ENCODE measurements around the gene ANGPT4. TPM values are rescaled to one million over a fixed set of nuclear protein-coding genes. Genes with fewer than 3 reads are reported as not detected.

ANGPT4 gene
- total and polyA plus RNA-seq, 2 of the 13 experiments (the other 11 are each of a cell fraction or from before 2014, with no cell fraction given): not detected

GRCh38 chr20:840858-841567, 75.1 kb downstream of the ANGPT4 start (continued):
- TF ChIP-seq NFKB2 (CRISPR knock-in tag; IDR thresholded peaks at IDR 0.05; ENCODE audit: borderline replicate concordance) (peak; percentile 74; the same call in 1 of the 2 replicates), ZNF337 (CRISPR knock-in tag; IDR thresholded peaks at IDR 0.05; ENCODE audit: borderline replicate concordance, low read depth) (no peak), ZNF652 (CRISPR knock-in tag; IDR thresholded peaks at IDR 0.05; ENCODE audit: borderline replicate concordance, low read depth) (no peak), ZNF205 (CRISPR knock-in tag; IDR thresholded peaks at IDR 0.05) (0 out of 2 replicates have a peak, but pooled peaks have one; percentile 52), NR2F1 (CRISPR knock-in tag; IDR thresholded peaks at IDR 0.05) (no peak)

GRCh38 chr20:840503-840857, 75.7 kb downstream of the ANGPT4 start:
- H3K27ac ChIP-seq (ENCODE audit: extremely low read length, insufficient read depth, low read length): no peak overlapping the region
- no peaks in the 10 kb centered on the region for H3K79me2 ChIP-seq (ENCODE audit: insufficient read depth, low read length)
- no TSS peak for BruUV-seq (replicated peaks)
- no peaks in the 10 kb centered on the region for H3K27me3 ChIP-seq (ENCODE audit: control insufficient read depth in 1 of 2, insufficient read depth in 2 of 2, low read length in 2 of 2)
- FAIRE-seq (no peak), DNase-seq (ENCODE audit: low spot score) (no peak), ATAC-seq (no peak)
- in situ Hi-C loops (cut with HindIII; ENCODE audit: extremely low pct_ligation_motif_present, low pct_unique_long_range_greater_than_20kb): no loop called here
- no peaks in the 10 kb centered on the region for H4K20me1 ChIP-seq (ENCODE audit: insufficient read depth, low read length)
- CTCF ChIA-PET (ENCODE audit: low intra/inter-chr PET ratio, low total read pairs): no interaction called here
- H3K4me3 ChIP-seq (replicated peaks in 1 of 3; ENCODE audit: insufficient read depth in 1 of 3, low read depth in 2 of 3, low read length in 3 of 3): peak overlapping the region in 1 of 3 experiments; percentile 79; a peak in 1 of 6 replicates
- H3K36me3 ChIP-seq (replicated peaks in 1 of 2; ENCODE audit: control insufficient read depth in 1 of 2, insufficient read depth in 2 of 2, low read length in 2 of 2): no peaks in the 10 kb centered on the region
- 85% methylated on average over 7 of the region's 7 CpGs for WGBS (ENCODE audit: low lambda C conversion rate)
- no peak overlapping the region for H3K9ac ChIP-seq (ENCODE audit: insufficient read depth, low read depth, low read length)
- H3K4me1 ChIP-seq (ENCODE audit: insufficient read depth, low read length): peaks cover 12% of the 10 kb centered on the region
- no peaks in the 10 kb centered on the region for H3K9me3 ChIP-seq (ENCODE audit: low read length)
- intact Hi-C loops (cut with micrococcal nuclease; ENCODE audit: unreplicated experiment): no loop called here
- H3K4me2 ChIP-seq (ENCODE audit: low read depth, low read length): peak overlapping the region; percentile 70
- POLR2A ChIA-PET: no interaction called here
- H2AFZ ChIP-seq (ENCODE audit: low read length): no peak overlapping the region
- 0 out of 2 replicates have a peak, but pooled peaks have one; percentile 10 for TF ChIP-seq THAP9 (CRISPR knock-in tag; IDR thresholded peaks at IDR 0.05; ENCODE audit: borderline replicate concordance)
- TF ChIP-seq MAF1 (CRISPR knock-in tag; IDR thresholded peaks at IDR 0.05; ENCODE audit: borderline replicate concordance): no peak
- no peak for TF ChIP-seq THAP7 (CRISPR knock-in tag; IDR thresholded peaks at IDR 0.05)
- no peak for TF ChIP-seq ARID5B (CRISPR knock-in tag; IDR thresholded peaks at IDR 0.05)
- TF ChIP-seq ZNF556 (CRISPR knock-in tag; IDR thresholded peaks at IDR 0.05; ENCODE audit: borderline replicate concordance): no peak
- no peak for TF ChIP-seq GMEB1 (CRISPR knock-in tag; IDR thresholded peaks at IDR 0.05; ENCODE audit: borderline replicate concordance)
- 0 out of 2 replicates have a peak, but pooled peaks have one; percentile 64 for TF ChIP-seq REL (CRISPR knock-in tag; conservative IDR thresholded peaks at IDR 0.05)
